Panc1 (cell line): Measurements from ENCODE around the gene GRHL3.

Experiments
- CTCF ChIP-seq: fragments of 450-650 bp; IDR thresholded peaks from 2 replicates; pipeline ENCODE4 v1.5.1; 2017; ENCODE audit warnings: mild to moderate bottlenecking
- SIN3A ChIP-seq: IDR thresholded peaks from 2 replicates; pipeline ENCODE4 v1.6.1; 2012; ENCODE audit warnings: low read depth, mild to moderate bottlenecking, low read length, moderate library complexity, borderline replicate concordance; ENCODE audit not compliant: insufficient read depth
- TCF7L2 ChIP-seq: IDR thresholded peaks from 2 replicates; pipeline ENCODE4 v1.6.1; 2011; ENCODE audit warnings: mild to moderate bottlenecking, low read depth, low read length, inconsistent platforms

- TF ChIP-seq CTCF (no peak), SIN3A (no peak), TCF7L2 (no peak)
These were observed 36.7 kb upstream of the GRHL3 start for GRCh38 chr1:24282491-24282890.
